Measurements from ENCODE around the gene YPEL5.

Gene YPEL5

DNA sequence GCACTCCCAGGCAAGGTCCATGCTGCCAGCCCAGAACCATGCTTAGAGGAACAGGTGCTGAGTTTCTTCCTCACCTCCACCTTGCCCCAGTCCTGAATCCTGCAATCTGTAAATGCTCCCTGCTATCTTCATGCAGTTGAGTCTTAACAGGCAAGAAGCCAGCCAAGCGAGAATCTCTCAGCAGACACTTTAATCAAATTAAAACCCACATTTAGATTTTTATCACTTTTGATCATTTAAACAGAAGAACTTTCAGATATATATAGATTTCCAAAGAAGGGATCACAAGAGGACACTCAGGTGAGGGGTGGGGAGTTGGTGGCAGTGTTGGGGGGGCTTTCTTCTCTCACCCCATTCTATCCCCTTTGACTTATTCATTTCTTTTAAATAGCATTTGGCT lies 58.6 kb downstream of the YPEL5 start:
- TF ChIP-seq, protein P1, sequence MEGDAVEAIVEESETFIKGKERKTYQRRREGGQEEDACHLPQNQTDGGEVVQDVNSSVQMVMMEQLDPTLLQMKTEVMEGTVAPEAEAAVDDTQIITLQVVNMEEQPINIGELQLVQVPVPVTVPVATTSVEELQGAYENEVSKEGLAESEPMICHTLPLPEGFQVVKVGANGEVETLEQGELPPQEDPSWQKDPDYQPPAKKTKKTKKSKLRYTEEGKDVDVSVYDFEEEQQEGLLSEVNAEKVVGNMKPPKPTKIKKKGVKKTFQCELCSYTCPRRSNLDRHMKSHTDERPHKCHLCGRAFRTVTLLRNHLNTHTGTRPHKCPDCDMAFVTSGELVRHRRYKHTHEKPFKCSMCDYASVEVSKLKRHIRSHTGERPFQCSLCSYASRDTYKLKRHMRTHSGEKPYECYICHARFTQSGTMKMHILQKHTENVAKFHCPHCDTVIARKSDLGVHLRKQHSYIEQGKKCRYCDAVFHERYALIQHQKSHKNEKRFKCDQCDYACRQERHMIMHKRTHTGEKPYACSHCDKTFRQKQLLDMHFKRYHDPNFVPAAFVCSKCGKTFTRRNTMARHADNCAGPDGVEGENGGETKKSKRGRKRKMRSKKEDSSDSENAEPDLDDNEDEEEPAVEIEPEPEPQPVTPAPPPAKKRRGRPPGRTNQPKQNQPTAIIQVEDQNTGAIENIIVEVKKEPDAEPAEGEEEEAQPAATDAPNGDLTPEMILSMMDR (IDR thresholded peaks at IDR 0.05; ENCODE audit: borderline replicate concordance, control extremely low read depth, extremely low read depth, insufficient read depth, missing control alignments): no peak
- in situ Hi-C loops (cut with MboI; ENCODE audit: low sequenced_read_pairs, unreplicated experiment): loop anchor here (10.0 kb wide), 1 partner anchor 499 kb away; no protein-coding TSS in a partner anchor
- no peak for DNase-seq (ENCODE audit: low spot score)

DNA sequence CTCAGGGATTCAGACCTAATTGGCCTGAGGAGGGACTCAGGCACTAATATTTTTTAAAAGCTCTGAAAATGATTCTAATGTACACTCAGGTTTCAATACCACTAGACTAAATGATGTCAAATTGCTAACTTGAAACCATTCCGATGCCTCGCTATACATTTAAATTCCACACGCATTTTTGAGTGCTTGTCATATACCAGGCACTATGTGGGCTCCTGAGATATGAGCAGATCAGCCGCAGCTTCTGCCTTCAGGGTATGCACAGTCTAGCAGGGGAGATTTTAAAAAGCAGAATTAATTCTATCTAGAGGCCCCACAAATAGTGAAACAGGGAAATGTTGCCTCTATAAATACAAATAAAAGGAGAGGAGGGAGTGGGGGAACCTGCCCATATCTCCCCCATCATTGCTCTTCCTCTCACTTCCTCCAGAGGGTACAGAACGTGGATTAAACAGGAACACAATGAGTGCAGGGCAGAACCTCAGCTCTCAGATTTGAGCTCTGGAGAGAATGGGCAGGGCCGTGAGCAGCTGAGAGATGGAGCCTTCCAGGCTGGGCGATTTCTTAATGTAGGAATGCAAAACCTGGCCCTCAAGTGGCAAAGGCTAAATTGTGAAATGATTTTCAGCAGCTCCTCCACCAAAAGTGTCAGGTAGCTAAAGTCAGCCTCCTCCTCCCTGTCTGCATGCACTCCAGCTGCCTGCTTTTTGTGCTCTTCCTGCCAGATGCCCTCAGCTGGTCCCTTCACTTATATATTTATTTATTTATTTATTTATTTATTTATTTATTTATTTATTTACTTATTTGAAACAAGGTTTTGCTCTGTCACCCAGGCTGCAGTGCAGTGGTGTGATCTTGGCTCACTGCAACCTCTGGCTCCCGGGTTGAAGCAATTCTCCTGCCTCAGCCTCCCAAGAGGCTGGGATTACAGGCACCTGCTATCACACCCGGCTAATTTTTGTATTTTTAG lies 59.9 kb downstream of the YPEL5 start:
- TF ChIP-seq, protein P1 (IDR thresholded peaks at IDR 0.05; ENCODE audit: borderline replicate concordance, control extremely low read depth, extremely low read depth, insufficient read depth, missing control alignments): no peak
- no peak for DNase-seq (ENCODE audit: low spot score)
- in situ Hi-C loops (cut with MboI; ENCODE audit: low sequenced_read_pairs, unreplicated experiment): loop anchor here (10.0 kb wide), 1 partner anchor 498 kb away; no protein-coding TSS in a partner anchor

DNA sequence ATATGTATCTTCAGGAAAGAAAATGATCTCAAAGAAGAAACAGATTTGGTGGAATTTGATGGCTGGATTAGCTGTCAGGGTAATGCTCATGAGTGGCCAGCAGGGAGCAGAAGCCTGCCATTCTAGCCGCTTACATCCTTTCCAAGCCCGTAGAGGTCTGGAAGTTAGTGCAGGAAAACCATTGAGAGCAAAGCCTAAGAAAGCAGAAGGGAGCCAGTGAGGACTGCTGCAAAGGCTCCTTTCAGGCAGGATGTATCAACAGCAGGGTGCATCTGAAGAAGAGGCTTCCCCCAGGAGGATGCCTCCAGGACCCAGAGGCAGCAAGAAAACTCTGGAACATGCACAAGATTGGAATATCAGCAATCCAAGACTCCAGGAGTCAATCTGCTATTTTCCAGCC lies 61.6 kb downstream of the YPEL5 start:
- DNase-seq (ENCODE audit: low spot score): peak; percentile 53
- in situ Hi-C loops (cut with MboI; ENCODE audit: low sequenced_read_pairs, unreplicated experiment): loop anchor here (10.0 kb wide), 1 partner anchor 496 kb away; no protein-coding TSS in a partner anchor
- TF ChIP-seq, protein P1 (IDR thresholded peaks at IDR 0.05; ENCODE audit: borderline replicate concordance, control extremely low read depth, extremely low read depth, insufficient read depth, missing control alignments): peak; percentile 83

DNA sequence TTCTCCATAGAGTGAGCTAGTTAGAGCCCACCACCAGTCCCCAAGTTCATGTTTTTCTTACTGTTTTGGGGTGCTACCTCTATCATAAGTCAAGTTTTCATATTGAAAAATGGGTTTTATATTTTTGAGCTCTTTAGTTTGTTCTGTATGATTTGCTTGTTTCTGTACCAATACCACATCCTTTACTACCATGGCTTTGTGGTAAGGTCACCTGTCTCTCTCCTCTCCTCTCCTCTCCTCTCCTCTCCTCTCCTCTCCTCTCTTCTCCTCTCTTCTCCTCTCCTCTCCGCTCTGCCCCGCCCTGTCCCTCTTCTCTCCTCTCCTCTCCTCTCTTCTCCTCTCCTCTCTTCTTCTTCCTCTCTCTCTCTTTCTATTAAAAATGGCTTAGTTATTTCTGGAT lies 62.4 kb downstream of the YPEL5 start:
- in situ Hi-C loops (cut with MboI; ENCODE audit: low sequenced_read_pairs, unreplicated experiment): loop anchor here (10.0 kb wide), 1 partner anchor 496 kb away; no protein-coding TSS in a partner anchor
- TF ChIP-seq, protein P1 (IDR thresholded peaks at IDR 0.05; ENCODE audit: borderline replicate concordance, control extremely low read depth, extremely low read depth, insufficient read depth, missing control alignments): no peak
- DNase-seq (ENCODE audit: low spot score): no peak
